VCaP (cell line): Measurements from ENCODE around the gene NARF.

Experiments
- H3K27ac ChIP-seq: fragments of 450-650 bp; 2 replicates; pipeline ENCODE4 v1.5.1; 2017
- CTCF ChIP-seq: fragments of 450-650 bp; conservative IDR thresholded peaks from 2 replicates; pipeline ENCODE4 v1.5.1; 2017; ENCODE audit warnings: mild to moderate bottlenecking, moderate library complexity

Gene NARF

GRCh38 chr17:82461827-82462524 is 3.4 kb downstream of the NARF start:
- H3K27ac ChIP-seq, result peak overlapping the region; percentile 23; the same call in 1 of the 2 replicates
- TF ChIP-seq CTCF, result no peak

GRCh38 chr17:82463391-82463790 is 4.8 kb downstream of the NARF start:
- TF ChIP-seq CTCF, result no peak
- H3K27ac ChIP-seq, result no peak overlapping the region

GRCh38 chr17:82463925-82464566 is 5.5 kb downstream of the NARF start:
- H3K27ac ChIP-seq, result no peak overlapping the region
- TF ChIP-seq CTCF, result no peak

DNA sequence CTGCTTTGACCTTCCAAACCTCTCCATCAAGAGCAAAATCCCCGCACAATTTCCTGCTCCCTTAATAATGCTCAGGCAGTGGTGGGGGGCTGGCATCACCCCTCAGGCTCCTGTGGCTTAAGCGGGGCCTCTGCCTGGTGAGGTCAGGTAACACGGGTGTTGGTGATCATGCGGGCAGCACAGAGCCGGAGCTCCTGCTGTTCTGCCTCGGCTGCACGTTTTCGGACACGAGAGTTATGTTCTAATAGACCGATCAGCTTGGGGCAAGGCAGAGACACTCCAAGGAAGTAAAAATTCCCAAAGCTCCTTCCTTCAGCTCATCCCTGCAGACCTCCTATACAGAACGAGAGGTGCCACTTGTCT is 6.0 kb downstream of the NARF start:
- H3K27ac ChIP-seq, result no peak overlapping the region
- TF ChIP-seq CTCF, result no peak

- TF ChIP-seq CTCF, result no peak
- no peak overlapping the region for H3K27ac ChIP-seq
Observed at GRCh38 chr17:82465023-82465603, 6.6 kb downstream of the NARF start.

- no peak for TF ChIP-seq CTCF
- H3K27ac ChIP-seq, result no peak overlapping the region
Observed at GRCh38 chr17:82468692-82469091, 10.2 kb downstream of the NARF start.

- no peak overlapping the region for H3K27ac ChIP-seq
Observed at GRCh38 chr17:82470065-82470464, 11.5 kb downstream of the NARF start.

More at GRCh38 chr17:82470065-82470464, 11.5 kb downstream of the NARF start:
- no peak for TF ChIP-seq CTCF
